ENCODE results near the gene DUSP7.

The DUSP7 gene

GRCh38 chr3:52004163-52004787 lies 52.1 kb downstream of the DUSP7 start:
- DNase-seq = no peak

DNA sequence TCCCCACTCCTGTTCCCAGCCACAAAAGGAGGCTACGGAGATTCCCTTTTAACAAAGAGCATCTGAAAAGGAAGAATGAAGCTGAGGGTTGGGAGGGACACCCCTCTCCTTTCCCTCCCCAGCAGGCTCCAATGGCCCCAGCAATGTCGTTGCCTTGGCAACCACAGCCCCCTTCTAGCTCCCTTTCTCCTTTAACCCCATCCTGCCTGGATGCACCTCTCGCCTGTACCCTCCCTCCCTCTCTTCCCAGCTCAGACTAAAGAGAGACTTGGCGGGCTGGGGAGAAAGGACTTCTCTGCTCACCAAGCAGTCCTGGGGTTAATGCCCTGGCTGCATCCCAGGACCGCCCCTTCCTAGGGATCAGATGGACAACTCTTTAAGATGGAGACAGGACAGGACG lies 53.6 kb downstream of the DUSP7 start:
- DNase-seq = no peak

GRCh38 chr3:52001443-52001974 lies 54.9 kb downstream of the DUSP7 start:
- DNase-seq = peak; percentile 86

- DNase-seq = no peak
Measured at GRCh38 chr3:51999846-52000245, 56.5 kb downstream of the DUSP7 start.
